Measurements from ENCODE around the gene STK36.

Gene STK36

GRCh38 chr2:218745559-218746469 is 73.9 kb downstream of the STK36 start:
- no peak for ATAC-seq
- TF ChIP-seq ZFP3 (CRISPR knock-in tag; IDR thresholded peaks at IDR 0.05) (no peak), SNAI2 (CRISPR knock-in tag; IDR thresholded peaks at IDR 0.05) (no peak), ESRRG (CRISPR knock-in tag; IDR thresholded peaks at IDR 0.05) (no peak), CREB5 (CRISPR knock-in tag; IDR thresholded peaks at IDR 0.05; ENCODE audit: low read depth) (no peak), PATZ1 (CRISPR knock-in tag; IDR thresholded peaks at IDR 0.05; ENCODE audit: borderline replicate concordance) (no peak), PPARA (CRISPR knock-in tag; IDR thresholded peaks at IDR 0.05; ENCODE audit: borderline replicate concordance) (no peak)
- TF ChIP-seq, protein P1, sequence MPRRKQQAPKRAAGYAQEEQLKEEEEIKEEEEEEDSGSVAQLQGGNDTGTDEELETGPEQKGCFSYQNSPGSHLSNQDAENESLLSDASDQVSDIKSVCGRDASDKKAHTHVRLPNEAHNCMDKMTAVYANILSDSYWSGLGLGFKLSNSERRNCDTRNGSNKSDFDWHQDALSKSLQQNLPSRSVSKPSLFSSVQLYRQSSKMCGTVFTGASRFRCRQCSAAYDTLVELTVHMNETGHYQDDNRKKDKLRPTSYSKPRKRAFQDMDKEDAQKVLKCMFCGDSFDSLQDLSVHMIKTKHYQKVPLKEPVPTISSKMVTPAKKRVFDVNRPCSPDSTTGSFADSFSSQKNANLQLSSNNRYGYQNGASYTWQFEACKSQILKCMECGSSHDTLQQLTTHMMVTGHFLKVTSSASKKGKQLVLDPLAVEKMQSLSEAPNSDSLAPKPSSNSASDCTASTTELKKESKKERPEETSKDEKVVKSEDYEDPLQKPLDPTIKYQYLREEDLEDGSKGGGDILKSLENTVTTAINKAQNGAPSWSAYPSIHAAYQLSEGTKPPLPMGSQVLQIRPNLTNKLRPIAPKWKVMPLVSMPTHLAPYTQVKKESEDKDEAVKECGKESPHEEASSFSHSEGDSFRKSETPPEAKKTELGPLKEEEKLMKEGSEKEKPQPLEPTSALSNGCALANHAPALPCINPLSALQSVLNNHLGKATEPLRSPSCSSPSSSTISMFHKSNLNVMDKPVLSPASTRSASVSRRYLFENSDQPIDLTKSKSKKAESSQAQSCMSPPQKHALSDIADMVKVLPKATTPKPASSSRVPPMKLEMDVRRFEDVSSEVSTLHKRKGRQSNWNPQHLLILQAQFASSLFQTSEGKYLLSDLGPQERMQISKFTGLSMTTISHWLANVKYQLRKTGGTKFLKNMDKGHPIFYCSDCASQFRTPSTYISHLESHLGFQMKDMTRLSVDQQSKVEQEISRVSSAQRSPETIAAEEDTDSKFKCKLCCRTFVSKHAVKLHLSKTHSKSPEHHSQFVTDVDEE (CRISPR knock-in tag; IDR thresholded peaks at IDR 0.05): no peak

GRCh38 chr2:218746470-218746795 is 74.5 kb downstream of the STK36 start:
- no peak for ATAC-seq
- TF ChIP-seq CSRNP3 (CRISPR knock-in tag; IDR thresholded peaks at IDR 0.05) (no peak), GLIS3 (CRISPR knock-in tag; IDR thresholded peaks at IDR 0.05) (no peak), CREB5 (CRISPR knock-in tag; IDR thresholded peaks at IDR 0.05; ENCODE audit: low read depth) (no peak), PATZ1 (CRISPR knock-in tag; IDR thresholded peaks at IDR 0.05; ENCODE audit: borderline replicate concordance) (no peak), TOX (CRISPR knock-in tag; IDR thresholded peaks at IDR 0.05; ENCODE audit: borderline replicate concordance) (no peak), OSR1 (CRISPR knock-in tag; IDR thresholded peaks at IDR 0.05) (no peak), ARNTL (CRISPR knock-in tag; IDR thresholded peaks at IDR 0.05; ENCODE audit: borderline replicate concordance, low read depth) (no peak), TCF4 (CRISPR knock-in tag; IDR thresholded peaks at IDR 0.05; ENCODE audit: borderline replicate concordance) (no peak), ZNF8 (CRISPR knock-in tag; IDR thresholded peaks at IDR 0.05) (no peak), BACH2 (CRISPR knock-in tag; IDR thresholded peaks at IDR 0.05; ENCODE audit: borderline replicate concordance) (no peak)
- TF ChIP-seq, protein P1 (CRISPR knock-in tag; IDR thresholded peaks at IDR 0.05): no peak
